ENCODE measurements around the gene TAF15. TPM values are rescaled to one million over a fixed set of nuclear protein-coding genes. Genes with fewer than 3 reads are reported as not detected.

TAF15 gene
- total and polyA plus RNA-seq, 2 of the 13 experiments (the other 11 are each of a cell fraction or from before 2014, with no cell fraction given), result 25.2 to 26.5 TPM

DNA sequence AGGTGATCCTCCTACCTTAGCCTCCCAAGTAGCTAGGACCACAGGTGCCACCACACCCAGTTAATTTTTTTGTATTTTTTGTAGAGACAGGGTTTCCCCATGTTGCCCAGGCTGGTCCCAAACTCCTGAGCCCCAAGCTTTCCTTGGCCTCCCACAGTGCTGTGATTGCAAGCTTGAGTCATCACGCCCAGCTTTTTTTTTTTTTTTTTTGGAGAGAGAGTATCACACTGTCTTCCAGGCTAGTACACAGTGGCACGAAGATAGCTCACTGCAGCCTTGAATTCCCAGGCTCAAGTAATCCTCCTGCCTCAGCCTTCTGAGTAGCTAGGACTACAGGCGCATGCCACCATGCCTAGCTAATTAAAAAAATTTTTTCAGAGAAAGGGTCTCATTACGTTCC lies 32.2 kb downstream of the TAF15 start:
- ChIA-PET CTCF (ENCODE audit: low intra/inter-chr PET ratio, low total read pairs) (no interaction called here), POLR2A (no interaction called here)
- peaks cover 17 to 73% of the 10 kb centered on the region in 2 experiments for H3K36me3 ChIP-seq (replicated peaks in 1 of 2; ENCODE audit: control insufficient read depth in 1 of 2, insufficient read depth in 2 of 2, low read length in 2 of 2)
- no peaks in the 10 kb centered on the region for H3K79me2 ChIP-seq (ENCODE audit: insufficient read depth, low read length)
- H4K20me1 ChIP-seq (ENCODE audit: insufficient read depth, low read length), result 0 out of 2 replicates have a peak, but pooled peaks cover 5% of the 10 kb centered on the region
- ATAC-seq (no peak), FAIRE-seq (no peak), DNase-seq (ENCODE audit: low spot score) (no peak)
- H3K9ac ChIP-seq (ENCODE audit: insufficient read depth, low read depth, low read length), result no peak overlapping the region
- H3K27me3 ChIP-seq (ENCODE audit: control insufficient read depth in 1 of 2, insufficient read depth in 2 of 2, low read length in 2 of 2), result no peaks in the 10 kb centered on the region
- in situ Hi-C loops (cut with HindIII; ENCODE audit: extremely low pct_ligation_motif_present, low pct_unique_long_range_greater_than_20kb), result no loop called here
- H3K4me1 ChIP-seq (ENCODE audit: insufficient read depth, low read length), result peaks cover 29% of the 10 kb centered on the region
- no peak overlapping the region for H3K4me2 ChIP-seq (ENCODE audit: low read depth, low read length)
- no peak overlapping the region for H3K27ac ChIP-seq (ENCODE audit: extremely low read length, insufficient read depth, low read length)
- H3K9me3 ChIP-seq (ENCODE audit: low read length), result no peaks in the 10 kb centered on the region
- TF ChIP-seq, protein P1, sequence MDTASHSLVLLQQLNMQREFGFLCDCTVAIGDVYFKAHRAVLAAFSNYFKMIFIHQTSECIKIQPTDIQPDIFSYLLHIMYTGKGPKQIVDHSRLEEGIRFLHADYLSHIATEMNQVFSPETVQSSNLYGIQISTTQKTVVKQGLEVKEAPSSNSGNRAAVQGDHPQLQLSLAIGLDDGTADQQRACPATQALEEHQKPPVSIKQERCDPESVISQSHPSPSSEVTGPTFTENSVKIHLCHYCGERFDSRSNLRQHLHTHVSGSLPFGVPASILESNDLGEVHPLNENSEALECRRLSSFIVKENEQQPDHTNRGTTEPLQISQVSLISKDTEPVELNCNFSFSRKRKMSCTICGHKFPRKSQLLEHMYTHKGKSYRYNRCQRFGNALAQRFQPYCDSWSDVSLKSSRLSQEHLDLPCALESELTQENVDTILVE (CRISPR knock-in tag; IDR thresholded peaks at IDR 0.05), result no peak
- TF ChIP-seq ZNF432 (CRISPR knock-in tag; IDR thresholded peaks at IDR 0.05; ENCODE audit: borderline replicate concordance), result no peak
- WGBS (ENCODE audit: low lambda C conversion rate), result 99% methylated on average over 4 of the region's 4 CpGs
- intact Hi-C loops (cut with micrococcal nuclease; ENCODE audit: unreplicated experiment), result no loop called here
- H2AFZ ChIP-seq (ENCODE audit: low read length), result no peak overlapping the region
- no TSS peak for BruUV-seq (replicated peaks)
- H3K4me3 ChIP-seq (replicated peaks in 1 of 3; ENCODE audit: insufficient read depth in 1 of 3, low read depth in 2 of 3, low read length in 3 of 3), result no peak overlapping the region

DNA sequence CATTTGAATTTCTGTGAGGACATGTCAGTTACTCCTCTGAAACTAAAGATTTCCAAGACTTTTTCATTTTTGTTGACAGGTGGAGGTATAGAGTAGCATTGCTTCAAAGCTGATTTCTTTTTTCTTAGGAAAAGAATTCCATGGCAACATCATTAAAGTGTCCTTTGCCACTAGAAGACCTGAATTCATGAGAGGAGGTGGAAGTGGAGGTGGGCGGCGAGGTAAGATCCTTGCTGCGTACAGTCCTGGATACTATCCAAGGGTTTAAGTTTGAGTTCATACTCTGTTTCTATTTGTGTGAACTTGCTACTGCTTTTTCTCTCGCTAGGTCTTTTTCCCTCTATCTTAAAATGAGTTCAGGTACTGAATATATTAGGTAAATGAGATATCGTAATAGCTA lies 33.0 kb downstream of the TAF15 start:
- FAIRE-seq (no peak), ATAC-seq (no peak), DNase-seq (ENCODE audit: low spot score) (no peak)
- Histone ChIP-seq H4K20me1 (ENCODE audit: insufficient read depth, low read length) (0 out of 2 replicates have a peak, but pooled peaks cover 5% of the 10 kb centered on the region), H3K27me3 (ENCODE audit: control insufficient read depth in 1 of 2, insufficient read depth in 2 of 2, low read length in 2 of 2) (no peaks in the 10 kb centered on the region), H3K9me3 (ENCODE audit: low read length) (no peaks in the 10 kb centered on the region), H3K9ac (ENCODE audit: insufficient read depth, low read depth, low read length) (no peak overlapping the region), H3K4me3 (replicated peaks in 1 of 3; ENCODE audit: insufficient read depth in 1 of 3, low read depth in 2 of 3, low read length in 3 of 3) (no peak overlapping the region), H2AFZ (ENCODE audit: low read length) (no peak overlapping the region), H3K4me2 (ENCODE audit: low read depth, low read length) (no peak overlapping the region), H3K27ac (ENCODE audit: extremely low read length, insufficient read depth, low read length) (no peak overlapping the region), H3K36me3 (replicated peaks in 1 of 2; ENCODE audit: control insufficient read depth in 1 of 2, insufficient read depth in 2 of 2, low read length in 2 of 2) (peaks cover 17 to 68% of the 10 kb centered on the region in 2 experiments), H3K4me1 (ENCODE audit: insufficient read depth, low read length) (peaks cover 34% of the 10 kb centered on the region), H3K79me2 (ENCODE audit: insufficient read depth, low read length) (no peaks in the 10 kb centered on the region)
- in situ Hi-C loops (cut with HindIII; ENCODE audit: extremely low pct_ligation_motif_present, low pct_unique_long_range_greater_than_20kb), result no loop called here
- intact Hi-C loops (cut with micrococcal nuclease; ENCODE audit: unreplicated experiment), result no loop called here
- BruUV-seq (replicated peaks), result no TSS peak
- ChIA-PET CTCF (ENCODE audit: low intra/inter-chr PET ratio, low total read pairs) (no interaction called here), POLR2A (no interaction called here)
- TF ChIP-seq PRPF4 (IDR thresholded peaks at IDR 0.05; ENCODE audit: low read depth, low read length, poor library complexity, severe bottlenecking) (no peak), ZNF772 (CRISPR knock-in tag; IDR thresholded peaks at IDR 0.05) (no peak), ELF3 (CRISPR knock-in tag; IDR thresholded peaks at IDR 0.05) (no peak), ETV6 (CRISPR knock-in tag; conservative IDR thresholded peaks at IDR 0.05) (no peak), ZFP36L1 (CRISPR knock-in tag; IDR thresholded peaks at IDR 0.05) (no peak), MAFK (conservative IDR thresholded peaks at IDR 0.05 in 1 of 2, IDR thresholded peaks at IDR 0.05 in 1 of 2; ENCODE audit: low read length in 2 of 2) (no peak), HOXD1 (CRISPR knock-in tag; IDR thresholded peaks at IDR 0.05) (no peak)
- TF ChIP-seq, protein P2, sequence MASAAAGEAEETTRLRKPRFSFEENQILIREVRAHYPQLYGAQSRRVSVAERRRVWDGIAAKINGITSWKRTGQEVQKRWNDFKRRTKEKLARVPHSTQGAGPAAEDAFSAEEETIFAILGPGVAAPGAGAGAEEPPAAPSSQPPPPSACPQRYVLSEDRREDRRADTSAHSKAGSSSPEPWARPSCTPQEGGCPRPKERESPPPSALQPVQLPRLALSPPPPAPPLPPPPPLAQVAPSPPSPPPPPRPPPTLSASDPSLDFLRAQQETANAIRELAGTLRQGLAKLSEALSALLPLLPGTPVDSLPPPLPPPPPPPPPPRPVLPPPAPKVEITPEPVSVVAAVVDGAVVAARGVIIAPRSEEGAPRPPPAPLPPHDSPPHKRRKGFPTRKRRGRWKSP (CRISPR knock-in tag; IDR thresholded peaks at IDR 0.05), result no peak
- 96% methylated on average over 5 of the region's 5 CpGs for WGBS (ENCODE audit: low lambda C conversion rate)

Data from HepG2 (cell line).